Measurements from ENCODE around the gene NMD3. TPM values are rescaled to one million over a fixed set of nuclear protein-coding genes. Genes with fewer than 3 reads are reported as not detected.
A peak's percentile ranks its signal among the peaks of the same experiment; 100 is the strongest.
"Not testable (repeated sequence)": the region's sequence is repeated elsewhere in the genome, so short reads cannot be mapped to it uniquely, and the experiment has no call there.

Gene NMD3
- total RNA-seq, 2 experiments from 2014 or later: 37.0 to 42.4 TPM

DNA sequence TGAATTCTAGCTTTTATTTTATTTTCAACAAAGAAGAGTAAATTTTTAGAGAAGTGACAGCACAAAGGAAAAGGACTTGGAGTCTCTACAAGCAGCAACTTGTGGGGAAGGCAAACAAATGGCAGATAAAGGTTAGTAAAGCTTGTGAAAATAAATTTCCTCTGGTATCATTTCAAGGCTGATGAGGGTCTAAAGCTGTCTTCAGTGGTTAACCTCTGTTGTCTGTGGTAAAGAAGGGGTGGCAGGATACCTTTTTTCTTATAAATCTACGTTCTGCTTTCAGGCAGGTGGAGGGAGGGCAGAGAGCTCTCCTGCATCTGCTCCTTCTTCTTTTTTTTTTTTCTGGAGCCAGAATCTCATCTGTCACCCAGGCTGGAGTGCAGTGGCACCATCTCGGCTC lies 50.5 kb downstream of the NMD3 start:
- H3K4me3 Mint-ChIP-seq: no peak overlapping the region
- H3K4me1 Mint-ChIP-seq: peaks cover 5% of the 10 kb centered on the region
- CTCF ChIA-PET: interaction anchor here (1.8 kb wide), 1 partner anchor 137 kb away, joined by 4 read pairs; no protein-coding TSS in a partner anchor
- H3K9me3 Mint-ChIP-seq: no peaks in the 10 kb centered on the region
- no peaks in the 10 kb centered on the region for H3K36me3 Mint-ChIP-seq (ENCODE audit: low read depth)
- no peaks in the 10 kb centered on the region for H3K27me3 Mint-ChIP-seq
- no peak for DNase-seq
- no peak overlapping the region for H3K27ac Mint-ChIP-seq
- POLR2A ChIA-PET: no interaction called here

DNA sequence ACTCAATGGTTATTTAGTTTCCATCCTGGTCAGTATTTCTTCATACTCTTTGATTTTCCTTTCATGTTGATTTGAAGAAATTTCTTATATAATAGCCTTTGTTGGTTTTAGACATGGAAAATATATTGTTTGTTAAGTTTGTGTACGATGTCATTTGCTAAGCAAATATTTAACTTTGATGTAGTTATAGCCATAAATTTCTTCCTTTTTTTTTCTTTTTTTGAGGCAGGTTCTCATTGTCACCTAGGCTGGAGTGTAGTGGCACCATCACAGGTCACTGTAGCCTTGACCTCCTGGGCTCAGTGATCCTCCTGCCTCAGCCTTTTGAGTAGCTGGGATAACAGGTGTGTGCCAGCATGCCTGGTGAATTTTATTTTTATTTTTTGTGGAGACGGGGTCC lies 51.4 kb downstream of the NMD3 start:
- CTCF ChIA-PET: no interaction called here

GRCh38 chr3:161273589-161274218 lies 52.6 kb downstream of the NMD3 start:
- no peak overlapping the region for H3K27ac Mint-ChIP-seq
- DNase-seq: peak; percentile 51
- no peaks in the 10 kb centered on the region for H3K36me3 Mint-ChIP-seq (ENCODE audit: low read depth)
- ChIA-PET CTCF (interaction anchor here (0.9 kb wide), 1 partner anchor 10 kb away, joined by 3 read pairs; no protein-coding TSS in a partner anchor), POLR2A (no interaction called here)
- peaks cover 5% of the 10 kb centered on the region for H3K4me1 Mint-ChIP-seq
- H3K9me3 Mint-ChIP-seq: peaks cover 11% of the 10 kb centered on the region
- no peaks in the 10 kb centered on the region for H3K27me3 Mint-ChIP-seq
- H3K4me3 Mint-ChIP-seq: no peak overlapping the region

More for the DNA sequence above, 51.4 kb downstream of the NMD3 start:
- Mint-ChIP-seq H3K27ac (no peak overlapping the region), H3K36me3 (ENCODE audit: low read depth) (no peaks in the 10 kb centered on the region), H3K4me3 (no peak overlapping the region), H3K4me1 (peaks cover 5% of the 10 kb centered on the region), H3K27me3 (no peaks in the 10 kb centered on the region), H3K9me3 (peaks cover 5% of the 10 kb centered on the region)
- no peak for DNase-seq
- POLR2A ChIA-PET: no interaction called here

GRCh38 chr3:161274691-161275298 lies 53.7 kb downstream of the NMD3 start:
- POLR2A ChIA-PET: no interaction called here
- Mint-ChIP-seq H3K27me3 (no peaks in the 10 kb centered on the region), H3K4me3 (no peak overlapping the region), H3K4me1 (peaks cover 5% of the 10 kb centered on the region), H3K9me3 (peaks cover 20% of the 10 kb centered on the region), H3K36me3 (ENCODE audit: low read depth) (no peaks in the 10 kb centered on the region), H3K27ac (no peak overlapping the region)
- peak; percentile 60 for DNase-seq
- CTCF ChIA-PET: interaction anchor here (0.8 to 2.3 kb wide), 7 partner anchors 9 to 318 kb away, joined by 3 to 6 read pairs (median 4); no protein-coding TSS in a partner anchor

DNA sequence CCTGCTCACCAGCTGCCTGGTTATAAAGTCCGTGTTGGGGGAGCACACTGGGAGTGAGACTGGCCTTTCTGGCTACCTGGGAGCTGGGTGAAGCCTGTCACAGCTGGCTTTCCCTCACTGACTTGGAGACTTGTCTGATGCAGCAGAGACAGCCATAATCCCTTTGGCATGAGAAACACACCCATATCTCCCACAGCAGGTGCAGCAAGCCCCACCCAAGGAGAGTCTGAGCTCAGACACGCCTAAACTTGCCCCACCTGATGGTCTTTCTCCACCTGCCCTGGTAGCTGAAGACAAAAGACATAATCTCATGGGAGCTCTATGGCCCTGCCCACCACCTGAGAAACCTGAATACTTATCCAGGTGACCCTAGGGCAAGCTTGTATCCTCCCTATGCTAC lies 54.8 kb downstream of the NMD3 start:
- POLR2A ChIA-PET: no interaction called here
- peaks cover 23% of the 10 kb centered on the region for H3K9me3 Mint-ChIP-seq
- CTCF ChIA-PET: interaction anchor here (0.8 to 2.3 kb wide), 4 partner anchors 8 to 180 kb away, joined by 3 to 6 read pairs (median 4); no protein-coding TSS in a partner anchor
- no peak overlapping the region for H3K4me3 Mint-ChIP-seq
- no peak overlapping the region for H3K27ac Mint-ChIP-seq
- no peak for DNase-seq
- no peaks in the 10 kb centered on the region for H3K36me3 Mint-ChIP-seq (ENCODE audit: low read depth)
- no peaks in the 10 kb centered on the region for H3K27me3 Mint-ChIP-seq
- peaks cover 5% of the 10 kb centered on the region for H3K4me1 Mint-ChIP-seq

DNA sequence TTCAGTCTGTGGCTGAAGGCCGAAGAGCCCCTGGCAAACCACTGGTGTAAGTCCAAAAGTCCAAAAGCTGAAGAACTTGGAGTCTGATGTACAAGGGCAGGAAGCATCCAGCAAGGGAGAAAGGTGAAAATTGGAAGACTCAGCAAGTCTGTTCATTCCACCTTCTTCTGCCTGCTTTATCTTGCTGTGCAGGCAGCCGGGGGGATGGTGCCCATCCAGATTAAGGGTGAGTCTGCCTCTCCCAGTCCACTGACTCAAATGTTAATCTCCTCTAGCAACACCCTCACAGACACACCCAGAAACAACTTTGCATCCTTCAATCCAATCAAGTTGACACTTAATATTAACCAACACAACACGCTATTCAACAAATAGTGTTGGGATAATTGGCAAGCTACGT lies 61.3 kb downstream of the NMD3 start:
- POLR2A ChIA-PET, CTCF ChIA-PET, DNase-seq: not testable (repeated sequence)

GRCh38 chr3:161284989-161285388 lies 63.9 kb downstream of the NMD3 start:
- POLR2A ChIA-PET: no interaction called here
- H3K27ac Mint-ChIP-seq: no peak overlapping the region

More for the DNA sequence above, 61.3 kb downstream of the NMD3 start:
- H3K27ac Mint-ChIP-seq; H3K36me3 Mint-ChIP-seq (ENCODE audit: low read depth); H3K4me3 Mint-ChIP-seq; H3K27me3 Mint-ChIP-seq; H3K4me1 Mint-ChIP-seq: not testable (repeated sequence)
- peaks cover 23% of the 10 kb centered on the region for H3K9me3 Mint-ChIP-seq

DNA sequence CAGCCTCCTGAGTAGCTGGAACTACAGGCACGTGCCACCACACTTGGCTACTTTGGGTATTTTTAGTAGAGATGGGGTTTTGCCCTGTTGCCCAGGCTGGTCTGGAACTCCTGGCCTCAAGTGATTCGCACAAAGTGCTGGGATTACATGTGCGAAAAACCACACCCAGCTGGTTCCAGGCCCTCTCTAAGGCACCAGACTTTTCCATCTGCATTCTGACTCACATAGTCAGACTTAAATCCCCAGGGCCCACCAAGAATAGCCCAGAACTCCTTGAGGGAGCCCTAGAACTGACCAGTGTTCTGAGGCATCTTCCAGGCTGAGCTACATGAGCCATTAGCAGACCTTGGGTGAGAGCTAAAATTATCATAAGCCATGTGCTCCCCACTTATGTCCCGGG lies 68.1 kb downstream of the NMD3 start:
- ChIA-PET POLR2A (no interaction called here), CTCF (interaction anchor here (2.3 kb wide), 1 partner anchor 14 kb away, joined by 6 read pairs; no protein-coding TSS in a partner anchor)
- Mint-ChIP-seq H3K4me3 (no peak overlapping the region), H3K27ac (no peak overlapping the region), H3K4me1 (no peaks in the 10 kb centered on the region), H3K27me3 (peaks cover 10% of the 10 kb centered on the region), H3K36me3 (ENCODE audit: low read depth) (no peaks in the 10 kb centered on the region), H3K9me3 (peaks cover 3% of the 10 kb centered on the region)
- no peak for DNase-seq

More at GRCh38 chr3:161284989-161285388, 63.9 kb downstream of the NMD3 start:
- CTCF ChIA-PET: no interaction called here
- Mint-ChIP-seq H3K36me3 (ENCODE audit: low read depth) (no peaks in the 10 kb centered on the region), H3K27me3 (no peaks in the 10 kb centered on the region), H3K9me3 (peaks cover 6% of the 10 kb centered on the region), H3K4me3 (no peak overlapping the region), H3K4me1 (no peaks in the 10 kb centered on the region)
- no peak for DNase-seq

DNA sequence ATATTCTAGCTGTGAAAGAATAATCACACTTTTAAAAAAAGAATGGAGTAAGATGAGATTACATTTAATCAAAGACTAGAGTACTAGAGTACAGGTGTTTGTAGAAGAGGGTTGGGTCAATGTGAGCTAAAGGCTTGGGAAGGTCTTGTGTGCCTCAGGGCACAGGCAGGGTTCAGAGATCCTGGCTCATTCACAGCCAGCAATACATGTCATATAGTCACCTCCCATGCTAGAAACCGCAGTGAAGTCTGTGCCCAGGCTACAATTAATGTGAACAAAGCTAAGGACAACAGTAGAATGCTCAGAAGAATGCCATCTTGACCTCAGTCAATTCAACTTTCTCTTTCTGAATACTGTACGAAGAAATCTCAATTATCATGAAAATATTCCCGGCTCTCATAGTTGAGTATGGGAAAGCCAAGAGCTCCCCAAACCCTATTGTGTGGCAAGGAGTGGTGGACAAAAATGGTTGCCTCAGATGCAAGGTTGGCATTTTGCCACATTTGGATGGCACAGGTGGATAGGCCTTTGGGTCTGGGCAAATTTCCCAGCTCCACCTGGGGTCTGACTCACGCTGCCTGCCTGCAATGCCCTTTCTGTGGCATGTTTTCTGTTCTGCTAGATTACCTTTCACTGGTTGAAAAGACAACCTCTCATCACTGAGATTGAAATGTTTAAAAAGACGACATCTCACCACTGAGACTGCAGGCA lies 70.2 kb downstream of the NMD3 start:
- H3K4me1 Mint-ChIP-seq: no peaks in the 10 kb centered on the region
- peaks cover 11% of the 10 kb centered on the region for H3K27me3 Mint-ChIP-seq
- H3K36me3 Mint-ChIP-seq (ENCODE audit: low read depth): no peaks in the 10 kb centered on the region
- H3K4me3 Mint-ChIP-seq: no peak overlapping the region
- no peak for DNase-seq
- no peak overlapping the region for H3K27ac Mint-ChIP-seq
- POLR2A ChIA-PET: no interaction called here
- CTCF ChIA-PET: interaction anchor here (2.3 kb wide), 1 partner anchor 16 kb away, joined by 6 read pairs; no protein-coding TSS in a partner anchor
- peaks cover under 1% of the 10 kb centered on the region for H3K9me3 Mint-ChIP-seq

DNA sequence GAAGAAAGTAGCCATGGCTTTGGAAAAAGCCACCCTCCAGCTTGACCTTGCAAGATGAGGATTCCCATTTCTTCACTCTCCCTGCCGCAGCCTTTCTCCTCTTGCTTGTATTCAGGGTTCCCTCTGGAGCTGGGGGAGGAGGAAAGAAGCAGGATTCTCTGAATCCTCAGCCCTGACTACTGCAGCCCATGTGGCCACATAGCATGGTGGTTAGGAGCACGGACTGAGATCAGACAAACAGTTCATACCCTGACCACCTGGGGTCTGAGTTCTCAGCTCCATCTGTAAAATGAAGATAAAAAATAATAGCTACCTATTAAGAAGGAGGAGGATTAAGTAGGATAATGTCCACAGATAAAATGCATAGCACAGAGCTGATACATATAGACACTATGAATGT lies 72.3 kb downstream of the NMD3 start:
- no peak overlapping the region for H3K4me3 Mint-ChIP-seq
- peaks cover 3% of the 10 kb centered on the region for H3K36me3 Mint-ChIP-seq (ENCODE audit: low read depth)
- H3K27ac Mint-ChIP-seq: no peak overlapping the region
- no peaks in the 10 kb centered on the region for H3K4me1 Mint-ChIP-seq
- no peak for DNase-seq
- POLR2A ChIA-PET: no interaction called here
- H3K9me3 Mint-ChIP-seq: peaks cover 18% of the 10 kb centered on the region
- peaks cover 11% of the 10 kb centered on the region for H3K27me3 Mint-ChIP-seq
- CTCF ChIA-PET: no interaction called here

DNA sequence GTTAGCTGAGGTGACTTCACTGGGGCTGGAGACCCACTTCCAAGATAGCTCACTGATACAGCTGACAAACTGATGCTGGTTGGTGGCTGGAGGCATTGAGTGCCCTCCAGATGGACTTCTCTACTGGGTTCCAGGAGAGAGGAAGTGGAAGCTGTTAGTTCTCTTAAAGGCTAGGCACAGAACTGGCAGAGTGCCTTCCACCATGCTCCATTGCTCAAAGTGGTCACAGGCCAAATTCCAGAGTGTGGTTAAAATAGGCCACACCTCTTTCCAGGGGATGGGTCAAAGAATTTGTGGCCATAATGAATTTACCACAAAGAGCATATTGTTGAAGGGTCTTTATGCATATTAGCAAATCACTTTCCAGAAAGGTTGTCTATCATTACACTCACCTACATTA lies 74.2 kb downstream of the NMD3 start:
- ChIA-PET CTCF (no interaction called here), POLR2A (interaction anchor here (0.7 kb wide), 1 partner anchor 1530 kb away, joined by 3 read pairs; no protein-coding TSS in a partner anchor)
- Mint-ChIP-seq H3K27ac (no peak overlapping the region), H3K4me3 (no peak overlapping the region), H3K4me1 (no peaks in the 10 kb centered on the region), H3K36me3 (ENCODE audit: low read depth) (peaks cover 3% of the 10 kb centered on the region), H3K27me3 (peaks cover 17% of the 10 kb centered on the region), H3K9me3 (peaks cover 26% of the 10 kb centered on the region)
- DNase-seq: no peak

DNA sequence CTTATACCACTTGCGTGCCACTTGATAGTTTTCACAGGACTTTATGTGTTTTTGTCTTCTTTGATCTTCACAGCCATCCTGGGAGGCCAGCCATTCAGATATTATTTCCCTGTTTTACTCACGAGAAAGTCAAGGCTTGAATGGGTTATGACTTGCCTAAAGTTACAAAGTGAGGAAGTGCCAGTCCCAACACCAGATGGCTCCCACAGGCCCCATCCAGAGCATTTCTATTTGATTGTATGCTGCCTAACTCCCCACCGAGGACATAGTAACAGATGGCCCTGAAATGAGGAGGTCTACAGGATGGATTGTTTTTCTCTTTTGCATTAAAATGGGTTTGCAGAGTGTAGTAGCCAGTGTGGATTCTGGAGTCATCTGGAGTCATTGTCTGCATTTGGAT lies 75.7 kb downstream of the NMD3 start:
- Mint-ChIP-seq H3K27ac (no peak overlapping the region), H3K4me1 (no peaks in the 10 kb centered on the region), H3K4me3 (no peak overlapping the region), H3K9me3 (peaks cover 26% of the 10 kb centered on the region), H3K27me3 (peaks cover 22% of the 10 kb centered on the region), H3K36me3 (ENCODE audit: low read depth) (peaks cover 3% of the 10 kb centered on the region)
- no peak for DNase-seq
- POLR2A ChIA-PET: no interaction called here
- CTCF ChIA-PET: no interaction called here
